ENCODE measurements around the gene MEF2A.

MEF2A gene

GRCh38 chr15:99590913-99591646 is 25.3 kb downstream of the MEF2A start:
- H3K4me3 ChIP-seq (ENCODE audit: low read length), result no peak overlapping the region
- H3K4me1 ChIP-seq (ENCODE audit: low read length), result no peaks in the 10 kb centered on the region
- H2AFZ ChIP-seq (ENCODE audit: low read length), result no peak overlapping the region
- H3K9me3 ChIP-seq (replicated peaks; ENCODE audit: insufficient read depth, low read length), result no peaks in the 10 kb centered on the region
- no peak for DNase-seq
- no peaks in the 10 kb centered on the region for H3K27me3 ChIP-seq (replicated peaks; ENCODE audit: insufficient read depth, low read length)
- no peaks in the 10 kb centered on the region for H3F3A ChIP-seq (ENCODE audit: insufficient read depth, low read length)
- peaks cover 2% of the 10 kb centered on the region; the same call in 1 of the 2 replicates for H3K36me3 ChIP-seq (replicated peaks; ENCODE audit: insufficient read depth, low read length)
- no peak overlapping the region for H3K27ac ChIP-seq (ENCODE audit: low read length)
- no peaks in the 10 kb centered on the region for H4K20me1 ChIP-seq (ENCODE audit: insufficient read depth, low read length)
- no peak overlapping the region for H3K9ac ChIP-seq (ENCODE audit: low read length)
- H3K79me2 ChIP-seq (ENCODE audit: low read length), result peaks cover 96% of the 10 kb centered on the region
- TF ChIP-seq EZH2 (optimal IDR thresholded peaks at IDR 0.05; ENCODE audit: low read depth, low read length) (no peak), EZH2phosphoT487 (IDR thresholded peaks at IDR 0.05; ENCODE audit: low read length) (no peak), CTCF (IDR thresholded peaks at IDR 0.05; ENCODE audit: low read length) (no peak)
- no peaks in the 10 kb centered on the region for H3K9me2 ChIP-seq (replicated peaks; ENCODE audit: insufficient read depth, low read length)
- no peak overlapping the region for H3K4me2 ChIP-seq (ENCODE audit: low read depth, low read length)

- H3K9me3 ChIP-seq (replicated peaks; ENCODE audit: insufficient read depth, low read length), result no peaks in the 10 kb centered on the region
- H3F3A ChIP-seq (ENCODE audit: insufficient read depth, low read length), result no peaks in the 10 kb centered on the region
- TF ChIP-seq EZH2phosphoT487 (IDR thresholded peaks at IDR 0.05; ENCODE audit: low read length) (no peak), CTCF (IDR thresholded peaks at IDR 0.05; ENCODE audit: low read length) (no peak), EZH2 (optimal IDR thresholded peaks at IDR 0.05; ENCODE audit: low read depth, low read length) (no peak)
- H3K27me3 ChIP-seq (replicated peaks; ENCODE audit: insufficient read depth, low read length), result no peaks in the 10 kb centered on the region
- H3K27ac ChIP-seq (ENCODE audit: low read length), result no peak overlapping the region
- no peaks in the 10 kb centered on the region for H3K9me2 ChIP-seq (replicated peaks; ENCODE audit: insufficient read depth, low read length)
- H3K4me3 ChIP-seq (ENCODE audit: low read length), result no peak overlapping the region
- H2AFZ ChIP-seq (ENCODE audit: low read length), result no peak overlapping the region
- no peak overlapping the region for H3K4me2 ChIP-seq (ENCODE audit: low read depth, low read length)
- no peak overlapping the region for H3K9ac ChIP-seq (ENCODE audit: low read length)
- DNase-seq, result no peak
- peaks cover 95% of the 10 kb centered on the region for H3K79me2 ChIP-seq (ENCODE audit: low read length)
- H3K36me3 ChIP-seq (replicated peaks; ENCODE audit: insufficient read depth, low read length), result no peaks in the 10 kb centered on the region; the same call in 1 of the 2 replicates
- no peaks in the 10 kb centered on the region for H3K4me1 ChIP-seq (ENCODE audit: low read length)
- no peaks in the 10 kb centered on the region for H4K20me1 ChIP-seq (ENCODE audit: insufficient read depth, low read length)
Observed at GRCh38 chr15:99592145-99592791, 26.5 kb downstream of the MEF2A start.

- H3K4me3 ChIP-seq (ENCODE audit: low read length), result no peak overlapping the region
- H3K36me3 ChIP-seq (replicated peaks; ENCODE audit: insufficient read depth, low read length), result no peaks in the 10 kb centered on the region; the same call in 1 of the 2 replicates
- H3K4me1 ChIP-seq (ENCODE audit: low read length), result no peaks in the 10 kb centered on the region
- H3K9me2 ChIP-seq (replicated peaks; ENCODE audit: insufficient read depth, low read length), result no peaks in the 10 kb centered on the region
- no peaks in the 10 kb centered on the region for H3K27me3 ChIP-seq (replicated peaks; ENCODE audit: insufficient read depth, low read length)
- H4K20me1 ChIP-seq (ENCODE audit: insufficient read depth, low read length), result no peaks in the 10 kb centered on the region
- peaks cover 91% of the 10 kb centered on the region for H3K79me2 ChIP-seq (ENCODE audit: low read length)
- no peak overlapping the region for H3K27ac ChIP-seq (ENCODE audit: low read length)
- H3K4me2 ChIP-seq (ENCODE audit: low read depth, low read length), result no peak overlapping the region
- H3K9ac ChIP-seq (ENCODE audit: low read length), result no peak overlapping the region
- TF ChIP-seq CTCF (IDR thresholded peaks at IDR 0.05; ENCODE audit: low read length), result no peak
- TF ChIP-seq EZH2 (optimal IDR thresholded peaks at IDR 0.05; ENCODE audit: low read depth, low read length), result no peak
- no peak for TF ChIP-seq EZH2phosphoT487 (IDR thresholded peaks at IDR 0.05; ENCODE audit: low read length)
- H3K9me3 ChIP-seq (replicated peaks; ENCODE audit: insufficient read depth, low read length), result no peaks in the 10 kb centered on the region
- no peak overlapping the region for H2AFZ ChIP-seq (ENCODE audit: low read length)
- H3F3A ChIP-seq (ENCODE audit: insufficient read depth, low read length), result no peaks in the 10 kb centered on the region
- DNase-seq, result no peak
Observed at GRCh38 chr15:99593070-99593469, 27.3 kb downstream of the MEF2A start.
